Heart right ventricle (tissue), 16 donors: ENCODE results near the gene RSPRY1. TPM values are rescaled to one million over a fixed set of nuclear protein-coding genes. Genes with fewer than 3 reads are reported as not detected.

Source experiments
- ATAC-seq, 8 donors: fragments of 200-7000 bp; cut with Tn5 transposase; one replicate each; pipeline ENCODE4 v1.9.1; 2020; ENCODE audit warnings: mild to moderate bottlenecking in 8 of 8, moderate library complexity in 8 of 8, moderate number of reproducible peaks in 1 of 8
- DNase-seq, 2 donors: peaks; one replicate each; pipeline ENCODE4 v3.0.0-alpha.2; 2020
- H3K27ac ChIP-seq, 10 donors: fragments of 200-600 bp; sonication (generic) in 2 of 10; one replicate each; pipeline versions ENCODE4 v1.5.0 to v1.8.0; 2020 to 2022; ENCODE audit warnings: mild to moderate bottlenecking in 3 of 10
- H3K27me3 ChIP-seq, 7 donors: fragments of 200-600 bp; one replicate each; pipeline ENCODE4 v1.8.0; 2021 to 2022; ENCODE audit warnings: mild to moderate bottlenecking in 2 of 7
- H3K36me3 ChIP-seq, 9 donors: fragments of 200-600 bp; sonication (generic) in 1 of 9; one replicate each; pipeline versions ENCODE4 v1.5.0 to v1.8.0; 2020 to 2022; ENCODE audit warnings: mild to moderate bottlenecking in 2 of 9
- H3K4me1 ChIP-seq, 9 donors: fragments of 200-600 bp; sonication (generic) in 1 of 9; one replicate each; pipeline versions ENCODE4 v1.5.0 to v1.8.0; 2020 to 2022; ENCODE audit warnings: mild to moderate bottlenecking in 4 of 9
- H3K4me3 ChIP-seq, 10 donors: fragments of 200-600 bp; sonication (generic) in 2 of 10; one replicate each; pipeline versions ENCODE4 v1.5.0 to v1.8.0; 2020 to 2022; ENCODE audit warnings: mild to moderate bottlenecking in 7 of 10, moderate library complexity in 2 of 10
- H3K9me3 ChIP-seq, 11 donors: fragments of 200-600 bp in 10 of 11; sonication (generic) in 2 of 11; one replicate each; pipeline versions ENCODE4 v1.5.0 to v1.8.0; 2013 to 2022; ENCODE audit warnings: mild to moderate bottlenecking in 2 of 11, control low read depth in 1 of 11, moderate library complexity in 1 of 11
- WGBS, 2 donors: extraction: QIAGEN DNeasy Blood & Tissue Kit; methylation state at CpG; one replicate each; pipeline ENCODE4 v1.1.7; 2013; ENCODE audit warnings: inconsistent platforms in 1 of 2; 5-methylcytosine and 5-hydroxymethylcytosine counted together
- intact Hi-C, 10 donors: fragments of 100-400 bp; cut with DNase I; formaldehyde crosslinking; loops; one replicate each; pipeline versions ENCODE4 v1.11.1 to v1.14.2; 2022
- long read RNA-seq, 3 donors: library from polyadenylated mRNA; unstranded; transcript quantifications; one replicate each; pipeline ENCODE4 v2.0.0, GENCODE V29; 2020 to 2021
- polyA plus RNA-seq, 2 donors: library from polyadenylated mRNA; stranded (reverse); fragments of 200-250 nt; gene quantifications; one replicate each; pipeline ENCODE4 v1.2.3, GENCODE V29; 2013
- total RNA-seq, 10 donors: library from RNA; stranded (reverse); fragmentation: NEBNext Ultra II Directional in 3 of 10; extraction: Animal tissue kit (Norgen Biotek cat#: 25700) in 3 of 10; gene quantifications; one replicate each; pipeline versions ENCODE4 v1.2.1 to v1.2.4, GENCODE V29; 2021 to 2023
- TF ChIP-seq, protein P1 (sequence below), 9 donors: fragments of 200-600 bp; sonication (generic) in 2 of 9; IDR thresholded peaks; one replicate each; pipeline versions ENCODE4 v1.5.0 to v1.8.0; 2021 to 2022; ENCODE audit warnings: antibody characterized with exemption in 9 of 9, mild to moderate bottlenecking in 5 of 9, moderate library complexity in 1 of 9
- donor health status: Arrhythmogenic right ventricular cardiomyopathy.
- donor health status: ischemic (EF 13 %, LVEDD 7.1; RV severe dilation, severe dysfunction).
- donor health status: healthy with polysubstance abuse.
- donor health status: DM: no; HTN: yes; CAD: no.
- donor health status: DM: no; HTN: no; CAD: no.
- donor health status: ischemic (EF 25% LVEDD 6.9; RV normal size, moderate dysfunction).
- donor health status: ischemic (EF 25% LVEDD 5.7; RV mildly dilated, moderate dysfunction).
- donor health status: healthy.
- donor health status: DM: yes; HTN: yes; CAD: no.
- donor health status: Ischemic cardiomyopathy.
- donor health status: ischemic (EF 35%, LVEDD 5.7; RV mildly dilated, moderate dysfunction).
- donor health status: nonischemic (EF 11% LVEDD 7.7; RV severe dilation, severe dysfunction).
- donor health status: DM: yes; HTN: yes; CAD: no.
- donor health status: PGD.
- donor health status: ischemic (EF 29% LVEDD 5.4; RV normal size, mild dysfunction).
- donor health status: nonischemic (EF 23%, LVEDD 6.1; RV moderate dilation, normal function).

Gene RSPRY1
- total RNA-seq (10 to 100 TPM; 14.7 to 21.4 (median 18.5) TPM), polyA plus RNA-seq (1 to 10 TPM; 6.9 to 9.5 TPM)
- long read RNA-seq, donor 1, transcript RSPRY1-201 (15 exons, 3,547 nt): major isoform, 22 of 41 reads
- long read RNA-seq, donor 1, partial matches to known transcripts: 3 of 41 reads
- long read RNA-seq, donor 1, other reads (novel, unspliced or antisense): 14 of 41 reads
- long read RNA-seq, donor 2, transcript RSPRY1-201 (15 exons, 3,547 nt): major isoform, 15 of 33 reads
- long read RNA-seq, donor 2, partial matches to known transcripts: 3 of 33 reads
- long read RNA-seq, donor 2, other reads (novel, unspliced or antisense): 15 of 33 reads
- long read RNA-seq, donor 3, transcript RSPRY1-201 (15 exons, 3,547 nt): major isoform, 44 of 86 reads
- long read RNA-seq, donor 3, partial matches to known transcripts: 17 of 86 reads
- long read RNA-seq, donor 3, other reads (novel, unspliced or antisense): 24 of 86 reads

DNA sequence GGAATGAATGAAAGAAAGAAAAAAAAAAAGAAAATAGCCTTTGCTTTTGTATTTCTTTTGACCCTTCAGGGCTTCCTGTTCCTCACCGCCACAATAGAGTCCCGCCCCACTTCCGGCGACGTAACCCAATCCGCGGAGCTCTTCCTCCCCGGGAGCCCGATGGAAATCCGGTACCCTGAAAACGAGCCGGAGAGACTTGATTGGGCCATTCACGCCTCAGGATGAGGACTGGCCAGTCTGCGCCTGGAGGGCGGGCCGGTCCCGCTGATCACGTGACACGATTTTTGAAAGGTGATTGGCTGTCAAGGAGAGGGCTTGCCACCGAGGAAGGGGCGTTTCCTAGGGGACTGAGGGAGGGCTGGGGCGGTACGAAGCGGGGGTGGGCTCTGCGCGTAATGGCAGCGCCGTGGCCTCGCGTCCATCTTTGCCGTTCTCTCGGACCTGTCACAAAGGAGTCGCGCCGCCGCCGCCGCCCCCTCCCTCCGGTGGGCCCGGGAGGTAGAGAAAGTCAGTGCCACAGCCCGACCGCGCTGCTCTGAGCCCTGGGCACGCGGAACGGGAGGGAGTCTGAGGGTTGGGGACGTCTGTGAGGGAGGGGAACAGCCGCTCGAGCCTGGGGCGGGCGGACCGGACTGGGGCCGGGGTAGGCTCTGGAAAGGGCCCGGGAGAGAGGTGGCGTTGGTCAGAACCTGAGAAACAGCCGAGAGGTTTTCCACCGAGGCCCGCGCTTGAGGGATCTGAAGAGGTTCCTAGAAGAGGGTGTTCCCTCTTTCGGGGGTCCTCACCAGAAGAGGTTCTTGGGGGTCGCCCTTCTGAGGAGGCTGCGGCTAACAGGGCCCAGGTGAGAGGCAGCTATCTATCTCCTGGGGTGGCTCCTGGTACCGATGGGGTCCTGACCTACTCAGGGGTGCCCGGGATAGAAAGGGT, at the start of gene RSPRY1, which contains the start of gene PSME3IP1:
RSPRY1 (plus strand) TSS at position 385 of the 927 bp plus-strand sequence. CDS start 18,330 bp downstream, outside the sequence.
PSME3IP1 (minus strand) TSS at position 95 of the 927 bp plus-strand sequence. CDS start 12,185 bp downstream, outside the sequence.
- intact Hi-C loops: loop anchor here in 1 of 10 donors (5.0 kb wide), 1 partner anchor 111 kb away; no protein-coding TSS in a partner anchor
- no peaks in the 10 kb centered on the region for H3K9me3 ChIP-seq

GRCh38 chr16:57137043-57137442, 49.1 kb upstream of the RSPRY1 start:
- ATAC-seq: no peak
- Histone ChIP-seq H3K4me3 (no peak overlapping the region), H3K27me3 (no peaks in the 10 kb centered on the region), H3K9me3 (no peaks in the 10 kb centered on the region), H3K36me3 (peaks cover 0 to 19% (median 0%) of the 10 kb centered on the region in 9 donors), H3K4me1 (peaks cover 0 to 36% (median 17%) of the 10 kb centered on the region in 9 donors), H3K27ac (peak overlapping the region in 1 of 10 donors; percentile 6)
- intact Hi-C loops: no loop called here
- TF ChIP-seq, protein P1, sequence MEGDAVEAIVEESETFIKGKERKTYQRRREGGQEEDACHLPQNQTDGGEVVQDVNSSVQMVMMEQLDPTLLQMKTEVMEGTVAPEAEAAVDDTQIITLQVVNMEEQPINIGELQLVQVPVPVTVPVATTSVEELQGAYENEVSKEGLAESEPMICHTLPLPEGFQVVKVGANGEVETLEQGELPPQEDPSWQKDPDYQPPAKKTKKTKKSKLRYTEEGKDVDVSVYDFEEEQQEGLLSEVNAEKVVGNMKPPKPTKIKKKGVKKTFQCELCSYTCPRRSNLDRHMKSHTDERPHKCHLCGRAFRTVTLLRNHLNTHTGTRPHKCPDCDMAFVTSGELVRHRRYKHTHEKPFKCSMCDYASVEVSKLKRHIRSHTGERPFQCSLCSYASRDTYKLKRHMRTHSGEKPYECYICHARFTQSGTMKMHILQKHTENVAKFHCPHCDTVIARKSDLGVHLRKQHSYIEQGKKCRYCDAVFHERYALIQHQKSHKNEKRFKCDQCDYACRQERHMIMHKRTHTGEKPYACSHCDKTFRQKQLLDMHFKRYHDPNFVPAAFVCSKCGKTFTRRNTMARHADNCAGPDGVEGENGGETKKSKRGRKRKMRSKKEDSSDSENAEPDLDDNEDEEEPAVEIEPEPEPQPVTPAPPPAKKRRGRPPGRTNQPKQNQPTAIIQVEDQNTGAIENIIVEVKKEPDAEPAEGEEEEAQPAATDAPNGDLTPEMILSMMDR (IDR thresholded peaks at IDR 0.05): no peak
- 84 to 92% methylated on average over 14 of the region's 14 CpGs for WGBS, 2 donors
- no peak for DNase-seq

More for the DNA sequence above, at the start of gene RSPRY1, which contains the start of gene PSME3IP1:
- H3K27me3 ChIP-seq: no peaks in the 10 kb centered on the region
- H3K4me3 ChIP-seq: peak within 1 kb of the TSS; percentile 76 to 99 (median 80)
- WGBS, 2 donors: 0 to 1% methylated on average over 62 to 64 of the region's 64 CpGs
- H3K4me1 ChIP-seq: peaks cover 0 to 49% (median 40%) of the 10 kb centered on the region in 9 donors
- peak within 1 kb of the TSS; percentile 82 to 97 (median 93) for H3K27ac ChIP-seq
- TF ChIP-seq, protein P1 (IDR thresholded peaks at IDR 0.05): no peak
- ATAC-seq (peak; percentile 96 to 99 (median 98)), DNase-seq (peak; percentile 96 to 100)
- peaks cover 0 to 11% (median 0%) of the 10 kb centered on the region in 9 donors for H3K36me3 ChIP-seq

DNA sequence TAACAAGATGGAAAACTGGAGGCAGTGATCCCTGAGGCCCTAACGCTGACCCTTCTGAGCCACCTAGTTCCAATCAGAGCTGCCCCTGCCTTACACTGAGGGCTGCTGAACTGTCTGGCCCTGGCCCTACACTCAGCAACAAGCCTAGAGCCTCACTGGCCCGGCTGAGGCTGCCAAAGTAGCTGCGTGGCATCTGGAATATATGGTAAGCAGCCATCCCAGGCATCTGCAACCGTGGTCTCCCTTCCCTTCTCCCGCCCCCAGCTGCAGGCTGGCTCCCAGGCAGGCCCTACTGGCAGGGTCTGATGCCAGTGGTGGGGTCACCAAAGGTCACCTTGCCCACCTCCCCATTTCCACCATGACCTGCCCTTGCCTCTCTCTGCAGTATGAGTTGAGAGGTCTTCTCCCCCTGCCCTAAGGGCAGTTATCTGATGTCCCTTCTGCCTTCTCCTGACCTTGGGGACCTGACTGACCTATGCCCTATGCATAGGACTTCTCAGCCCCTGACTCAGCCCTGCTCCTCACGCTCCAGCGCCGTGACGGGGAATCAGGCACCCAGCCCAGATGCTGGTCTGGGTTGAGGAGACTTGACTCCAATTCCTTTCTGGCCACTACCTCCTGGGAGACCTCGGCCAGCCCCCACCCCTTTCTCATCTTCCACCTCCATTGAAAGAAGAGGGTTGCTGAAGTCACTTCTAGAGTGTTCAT, 48.4 kb upstream of the RSPRY1 start:
- peaks cover 0 to 42% (median 23%) of the 10 kb centered on the region in 9 donors for H3K4me1 ChIP-seq
- peaks cover 0 to 16% (median 0%) of the 10 kb centered on the region in 9 donors for H3K36me3 ChIP-seq
- no peaks in the 10 kb centered on the region for H3K9me3 ChIP-seq
- TF ChIP-seq, protein P1 (IDR thresholded peaks at IDR 0.05): no peak
- DNase-seq (no peak), ATAC-seq (no peak)
- no peak overlapping the region for H3K4me3 ChIP-seq
- H3K27ac ChIP-seq: peak overlapping the region in 1 of 10 donors; percentile 6
- intact Hi-C loops: no loop called here
- H3K27me3 ChIP-seq: no peaks in the 10 kb centered on the region
- 80 to 81% methylated on average over 10 of the region's 10 CpGs for WGBS, 2 donors
